Neuronal stem cell (in vitro differentiated cells): Measurements from ENCODE around the gene CADM3.

ENCODE experiments used
- DNase-seq: peaks from one replicate; pipeline ENCODE4 v3.0.0-alpha.2; 2013; ENCODE audit warnings: low spot score
- H2AFZ ChIP-seq: one replicate; pipeline ENCODE4 v1.6.1; 2013; ENCODE audit warnings: mild to moderate bottlenecking, low read length, inconsistent platforms
- H2AK5ac ChIP-seq: 2 replicates; pipeline ENCODE4 v1.6.1; 2013; ENCODE audit warnings: low read depth, mild to moderate bottlenecking, inconsistent platforms, low read length, moderate library complexity, mixed read lengths
- H2BK120ac ChIP-seq: 2 replicates; pipeline ENCODE4 v1.6.1; 2013; ENCODE audit warnings: low read depth, mild to moderate bottlenecking, inconsistent platforms, low read length, moderate library complexity, mixed read lengths
- H2BK12ac ChIP-seq: one replicate; pipeline ENCODE4 v1.6.1; 2013; ENCODE audit warnings: low read length, inconsistent platforms
- H2BK15ac ChIP-seq: 2 replicates; pipeline ENCODE4 v1.6.1; 2013; ENCODE audit warnings: mild to moderate bottlenecking, low read length, inconsistent platforms, mixed read lengths
- H2BK5ac ChIP-seq: one replicate; pipeline ENCODE4 v1.6.1; 2013; ENCODE audit warnings: inconsistent platforms, mild to moderate bottlenecking, low read length, moderate library complexity
- H3K14ac ChIP-seq: one replicate; pipeline ENCODE4 v1.6.1; 2013; ENCODE audit warnings: low read length, inconsistent platforms
- H3K18ac ChIP-seq: 2 replicates; pipeline ENCODE4 v1.6.1; 2013; ENCODE audit warnings: low read length, inconsistent platforms
- H3K23ac ChIP-seq: 2 replicates; pipeline ENCODE4 v1.6.1; 2013; ENCODE audit warnings: low read depth, mild to moderate bottlenecking, mixed read lengths, low read length, inconsistent platforms; ENCODE audit not compliant: poor library complexity
- H3K27ac ChIP-seq: replicated peaks from 3 replicates; pipeline ENCODE4 v1.5.1; 2013; ENCODE audit warnings: low read length, inconsistent platforms
- H3K27me3 ChIP-seq, 3 experiments: 2 replicates each; pipeline ENCODE4 v1.6.1; 2013; ENCODE audit warnings: low read length in 3 of 3, mild to moderate bottlenecking in 2 of 3, inconsistent platforms in 1 of 3, low read depth in 1 of 3, mixed read lengths in 1 of 3, moderate library complexity in 1 of 3; ENCODE audit not compliant: control insufficient read depth in 3 of 3, insufficient read depth in 3 of 3
- H3K36me3 ChIP-seq, 2 donors: replicated peaks in 1 of 2; 2 replicates each; pipeline ENCODE4 v1.6.1; 2013; ENCODE audit warnings: low read length in 2 of 2; ENCODE audit not compliant: control insufficient read depth in 2 of 2, insufficient read depth in 2 of 2
- H3K4ac ChIP-seq: 2 replicates; pipeline ENCODE4 v1.6.1; 2013; ENCODE audit warnings: inconsistent platforms, mild to moderate bottlenecking, low read length, moderate library complexity
- H3K4me1 ChIP-seq, 2 donors: 1 replicate in 1 of 2; 2 replicates in 1 of 2; pipeline ENCODE4 v1.6.1; 2013; ENCODE audit warnings: low read length in 2 of 2, low read depth in 1 of 2; ENCODE audit not compliant: control insufficient read depth in 2 of 2, insufficient read depth in 1 of 2
- H3K4me2 ChIP-seq: one replicate; pipeline ENCODE4 v1.6.1; 2013; ENCODE audit warnings: mild to moderate bottlenecking, low read length, inconsistent platforms; ENCODE audit not compliant: insufficient read depth, poor library complexity, severe bottlenecking
- H3K4me3 ChIP-seq, 2 donors: 2 replicates each; pipeline ENCODE4 v1.5.1; 2013; ENCODE audit warnings: low read length in 2 of 2, mild to moderate bottlenecking in 2 of 2, inconsistent platforms in 1 of 2, moderate library complexity in 1 of 2
- H3K79me1 ChIP-seq: one replicate; pipeline ENCODE4 v1.6.1; 2013; ENCODE audit warnings: low read depth, mild to moderate bottlenecking, inconsistent platforms, low read length, moderate library complexity
- H3K9ac ChIP-seq: one replicate; pipeline ENCODE4 v1.6.1; 2013; ENCODE audit warnings: mild to moderate bottlenecking, low read depth, low read length, inconsistent platforms; ENCODE audit not compliant: poor library complexity
- H3K9me3 ChIP-seq, 2 donors: replicated peaks in 1 of 2; 2 replicates each; pipeline versions ENCODE3 to v1.6.1; 2013; ENCODE audit warnings: low read length in 2 of 2, mild to moderate bottlenecking in 2 of 2, inconsistent platforms in 1 of 2, low read depth in 1 of 2, mixed read lengths in 1 of 2, moderate library complexity in 1 of 2; ENCODE audit not compliant: control insufficient read depth in 2 of 2, insufficient read depth in 1 of 2
- H4K8ac ChIP-seq: one replicate; pipeline ENCODE4 v1.6.1; 2013; ENCODE audit warnings: low read depth, mild to moderate bottlenecking, inconsistent platforms, low read length, moderate library complexity
- H4K91ac ChIP-seq: one replicate; pipeline ENCODE4 v1.6.1; 2013; ENCODE audit warnings: low read length, low read depth, mild to moderate bottlenecking, inconsistent platforms; ENCODE audit not compliant: poor library complexity
- whole genome bisulfite sequencing, 2 donors: extraction: QIAGEN DNeasy Blood & Tissue Kit; methylation state at CpG; one replicate each; pipeline ENCODE4 v1.1.7; 2013; ENCODE audit warnings: missing lambda C conversion rate in 2 of 2, mixed read lengths in 1 of 2; ENCODE audit not compliant: insufficient read length in 2 of 2, insufficient replicate concordance in 1 of 2; ENCODE audit errors: extremely low coverage in 2 of 2; 5-methylcytosine and 5-hydroxymethylcytosine counted together

The CADM3 gene

GRCh38 chr1:159218649-159219636 lies 47.5 kb downstream of the CADM3 start:
- Histone ChIP-seq H2AK5ac (no peak overlapping the region), H2BK12ac (no peak overlapping the region), H2AFZ (no peak overlapping the region), H3K4me2 (no peak overlapping the region), H4K91ac (no peak overlapping the region), H3K18ac (peak overlapping the region; percentile 31), H2BK5ac (no peak overlapping the region), H3K36me3 (no peaks in the 10 kb centered on the region), H2BK15ac (no peak overlapping the region), H3K23ac (no peak overlapping the region), H3K14ac (no peak overlapping the region), H3K4me1 (peaks cover 2 to 6% of the 10 kb centered on the region in 2 donors), H3K9me3 (no peaks in the 10 kb centered on the region), H3K4me3 (no peak overlapping the region), H3K4ac (no peak overlapping the region), H3K9ac (no peak overlapping the region), H3K27ac (no peak overlapping the region), H4K8ac (no peak overlapping the region), H2BK120ac (no peak overlapping the region), H3K79me1 (no peaks in the 10 kb centered on the region), H3K27me3 (peaks cover 0 to 33% (median 0%) of the 10 kb centered on the region in 3 experiments)
- no CpG with 5 or more reads among the region's 14 CpGs for WGBS, 2 donors
- no peak for DNase-seq

- Histone ChIP-seq H3K4me3 (no peak overlapping the region), H3K18ac (no peak overlapping the region), H3K23ac (no peak overlapping the region), H2BK5ac (no peak overlapping the region), H3K9ac (no peak overlapping the region), H2BK120ac (no peak overlapping the region), H2AK5ac (no peak overlapping the region), H3K36me3 (no peaks in the 10 kb centered on the region), H4K91ac (no peak overlapping the region), H2BK15ac (no peak overlapping the region), H3K9me3 (no peaks in the 10 kb centered on the region), H3K4ac (no peak overlapping the region), H3K4me1 (peaks cover 2 to 6% of the 10 kb centered on the region in 2 donors), H2BK12ac (no peak overlapping the region), H3K27me3 (peaks cover 0 to 13% (median 0%) of the 10 kb centered on the region in 3 experiments), H2AFZ (no peak overlapping the region), H3K79me1 (no peaks in the 10 kb centered on the region), H3K14ac (no peak overlapping the region), H3K27ac (no peak overlapping the region), H3K4me2 (no peak overlapping the region), H4K8ac (no peak overlapping the region)
- WGBS, 2 donors = no CpG with 5 or more reads among the region's 5 CpGs
- no peak for DNase-seq
These were observed 50.9 kb downstream of the CADM3 start for GRCh38 chr1:159222075-159222865.

- Histone ChIP-seq H2BK120ac (no peak overlapping the region), H2AK5ac (no peak overlapping the region), H3K4me3 (no peak overlapping the region), H2BK15ac (no peak overlapping the region), H3K14ac (no peak overlapping the region), H3K27ac (no peak overlapping the region), H3K79me1 (no peaks in the 10 kb centered on the region), H3K9ac (no peak overlapping the region), H3K4me2 (no peak overlapping the region), H3K4me1 (peaks cover 2 to 6% of the 10 kb centered on the region in 2 donors), H3K27me3 (peaks cover 0 to 12% (median 0%) of the 10 kb centered on the region in 3 experiments), H4K8ac (no peak overlapping the region), H3K18ac (no peak overlapping the region), H2AFZ (no peak overlapping the region), H3K36me3 (no peaks in the 10 kb centered on the region), H2BK12ac (no peak overlapping the region), H3K23ac (no peak overlapping the region), H3K9me3 (no peaks in the 10 kb centered on the region), H4K91ac (no peak overlapping the region), H3K4ac (no peak overlapping the region), H2BK5ac (no peak overlapping the region)
- no CpG with 5 or more reads among the region's 2 CpGs for WGBS, 2 donors
- no peak for DNase-seq
These were observed 51.6 kb downstream of the CADM3 start for GRCh38 chr1:159223004-159223403.

DNA sequence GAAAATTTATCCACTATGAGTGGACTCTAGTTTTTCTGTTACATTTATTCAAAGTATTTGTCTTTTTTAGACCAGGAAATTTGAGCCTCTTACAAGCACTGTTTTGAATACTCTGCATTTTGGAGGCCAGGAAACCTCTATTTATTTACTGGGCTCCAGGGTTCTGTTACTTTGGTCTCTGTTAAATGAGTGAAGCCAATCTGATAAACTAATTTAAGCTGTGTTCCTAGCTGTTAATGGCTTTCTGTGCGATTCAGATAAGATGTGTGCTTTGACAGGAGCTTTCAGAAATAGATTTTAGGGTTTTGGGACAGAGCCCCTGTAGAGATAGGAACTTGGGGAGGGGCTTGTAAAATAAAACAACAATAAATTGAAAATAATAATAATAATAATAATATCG lies 57.1 kb downstream of the CADM3 start:
- no peak overlapping the region for H2AFZ ChIP-seq
- WGBS, 2 donors = no CpG with 5 or more reads among the region's 2 CpGs
- no peak for DNase-seq

More for the DNA sequence above, 57.1 kb downstream of the CADM3 start:
- H3K4me2 ChIP-seq = no peak overlapping the region
- H3K4ac ChIP-seq = no peak overlapping the region
- H3K9ac ChIP-seq = no peak overlapping the region
- H3K14ac ChIP-seq = no peak overlapping the region
- no peak overlapping the region for H2BK5ac ChIP-seq
- H2BK15ac ChIP-seq = no peak overlapping the region
- no peak overlapping the region for H4K91ac ChIP-seq
- no peaks in the 10 kb centered on the region for H3K4me1 ChIP-seq
- no peaks in the 10 kb centered on the region for H3K9me3 ChIP-seq
- no peak overlapping the region for H2AK5ac ChIP-seq
- H3K4me3 ChIP-seq = no peak overlapping the region
- no peak overlapping the region for H3K23ac ChIP-seq
- no peak overlapping the region for H2BK12ac ChIP-seq
- no peaks in the 10 kb centered on the region for H3K27me3 ChIP-seq
- H3K18ac ChIP-seq = no peak overlapping the region
- H3K36me3 ChIP-seq = no peaks in the 10 kb centered on the region
- H3K79me1 ChIP-seq = no peaks in the 10 kb centered on the region
- no peak overlapping the region for H4K8ac ChIP-seq
- H3K27ac ChIP-seq = no peak overlapping the region
- no peak overlapping the region for H2BK120ac ChIP-seq
